Lower lobe of right lung (tissue), 2 donors: ENCODE results near the gene REEP6. TPM values are rescaled to one million over a fixed set of nuclear protein-coding genes. Genes with fewer than 3 reads are reported as not detected.

Experiments
- ATAC-seq, 2 donors: fragments of 200-7000 bp; cut with Tn5 transposase; one replicate each; pipeline ENCODE4 v1.9.1; 2020 to 2022; ENCODE audit warnings: mild to moderate bottlenecking in 2 of 2, moderate library complexity in 2 of 2
- DNase-seq: peaks from one replicate; pipeline ENCODE4 v3.0.0-alpha.2; 2020
- H3K27ac ChIP-seq: fragments of 200-600 bp; one replicate; pipeline ENCODE4 v1.8.0; 2022
- H3K27me3 ChIP-seq: fragments of 200-600 bp; one replicate; pipeline ENCODE4 v1.8.0; 2022; ENCODE audit warnings: low read depth
- H3K36me3 ChIP-seq: fragments of 200-600 bp; one replicate; pipeline ENCODE4 v1.8.0; 2022; ENCODE audit warnings: mild to moderate bottlenecking
- H3K4me1 ChIP-seq: fragments of 200-600 bp; one replicate; pipeline ENCODE4 v1.8.0; 2022
- H3K4me3 ChIP-seq: fragments of 200-600 bp; one replicate; pipeline ENCODE4 v1.8.0; 2022; ENCODE audit warnings: mild to moderate bottlenecking
- H3K9me3 ChIP-seq: fragments of 200-600 bp; one replicate; pipeline ENCODE4 v1.8.0; 2022
- CTCF ChIP-seq: fragments of 200-600 bp; IDR thresholded peaks from one replicate; pipeline ENCODE4 v1.8.0; 2022; ENCODE audit warnings: antibody characterized with exemption, mild to moderate bottlenecking
- intact Hi-C: fragments of 100-400 bp; cut with DNase I; formaldehyde crosslinking; loops from one replicate; pipeline ENCODE4 v1.11.0; 2022
- total RNA-seq: library from RNA; stranded (reverse); fragmentation: NEBNext Ultra II Directional; extraction: Animal tissue kit (Norgen Biotek cat#: 25700); gene quantifications from one replicate; pipeline ENCODE4 v1.2.1, GENCODE V29; 2021
- donor health status: DM: no; HTN: yes; CAD: no; lungs with severe emphysema.

The REEP6 gene
- total RNA-seq, 1 donor from 2014 or later, result 2.5 TPM

GRCh38 chr19:1455002-1455335 is 36.0 kb upstream of the REEP6 start:
- H3K4me3 ChIP-seq, result no peak overlapping the region
- intact Hi-C loops, result no loop called here
- no peak for TF ChIP-seq CTCF
- H3K4me1 ChIP-seq, result peaks cover 21% of the 10 kb centered on the region
- no peaks in the 10 kb centered on the region for H3K36me3 ChIP-seq
- H3K27ac ChIP-seq, result no peak overlapping the region
- DNase-seq, result no peak
- no peak for ATAC-seq
- peaks cover 85% of the 10 kb centered on the region for H3K27me3 ChIP-seq
- H3K9me3 ChIP-seq, result no peaks in the 10 kb centered on the region

- Histone ChIP-seq H3K27ac (no peak overlapping the region), H3K27me3 (peaks cover 79% of the 10 kb centered on the region), H3K9me3 (no peaks in the 10 kb centered on the region), H3K4me1 (peaks cover 21% of the 10 kb centered on the region), H3K36me3 (no peaks in the 10 kb centered on the region), H3K4me3 (no peak overlapping the region)
- ATAC-seq (peak; percentile 50 to 57), DNase-seq (no peak)
- no peak for TF ChIP-seq CTCF
- intact Hi-C loops, result no loop called here
Measured at GRCh38 chr19:1455336-1456120, 35.5 kb upstream of the REEP6 start.

- peak in 1 of 2 donors; percentile 1 for ATAC-seq
- Histone ChIP-seq H3K4me1 (peaks cover 21% of the 10 kb centered on the region), H3K4me3 (no peak overlapping the region), H3K27ac (no peak overlapping the region), H3K27me3 (peaks cover 72% of the 10 kb centered on the region), H3K36me3 (no peaks in the 10 kb centered on the region), H3K9me3 (no peaks in the 10 kb centered on the region)
- TF ChIP-seq CTCF, result no peak
- intact Hi-C loops, result no loop called here
- no peak for DNase-seq
Measured at GRCh38 chr19:1456121-1456900, 34.7 kb upstream of the REEP6 start.

DNA sequence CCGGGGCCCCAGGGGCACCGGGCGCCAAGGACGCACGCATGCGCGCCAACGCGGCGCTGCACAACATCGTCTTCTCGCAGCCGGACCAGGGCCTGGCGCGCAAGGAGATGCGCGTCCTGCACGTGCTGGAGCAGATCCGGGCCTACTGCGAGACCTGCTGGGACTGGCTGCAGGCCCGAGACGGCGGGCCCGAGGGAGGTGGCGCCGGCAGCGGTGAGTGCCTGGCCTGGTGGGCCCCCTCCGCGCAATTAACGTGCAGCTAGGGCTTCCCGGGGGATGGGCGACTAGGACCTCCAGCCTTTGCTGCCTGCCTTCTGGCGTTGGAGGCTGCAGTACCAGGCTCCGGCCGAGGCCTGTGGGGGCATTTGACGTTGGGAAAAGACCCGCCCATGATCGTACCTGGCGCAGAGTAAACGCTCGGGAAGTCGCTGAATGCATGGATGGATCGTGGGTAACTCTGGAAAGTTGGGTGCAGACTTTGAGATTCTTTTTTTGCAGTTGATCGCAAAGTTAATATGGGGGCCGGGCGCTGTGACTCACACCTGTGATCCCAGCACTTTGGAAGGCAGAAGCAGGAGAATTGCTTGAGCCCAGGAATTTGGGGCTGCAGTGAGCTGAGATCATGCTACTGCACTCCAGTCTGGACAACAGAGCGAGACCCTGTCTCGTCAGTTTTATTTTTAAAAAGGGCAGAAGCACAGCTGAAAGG is 33.8 kb upstream of the REEP6 start:
- H3K27ac ChIP-seq, result no peak overlapping the region
- no peak for DNase-seq
- H3K4me3 ChIP-seq, result no peak overlapping the region
- no peaks in the 10 kb centered on the region for H3K9me3 ChIP-seq
- TF ChIP-seq CTCF, result no peak
- no peak for ATAC-seq
- H3K4me1 ChIP-seq, result peaks cover 21% of the 10 kb centered on the region
- intact Hi-C loops, result no loop called here
- H3K36me3 ChIP-seq, result no peaks in the 10 kb centered on the region
- H3K27me3 ChIP-seq, result peaks cover 63% of the 10 kb centered on the region

DNA sequence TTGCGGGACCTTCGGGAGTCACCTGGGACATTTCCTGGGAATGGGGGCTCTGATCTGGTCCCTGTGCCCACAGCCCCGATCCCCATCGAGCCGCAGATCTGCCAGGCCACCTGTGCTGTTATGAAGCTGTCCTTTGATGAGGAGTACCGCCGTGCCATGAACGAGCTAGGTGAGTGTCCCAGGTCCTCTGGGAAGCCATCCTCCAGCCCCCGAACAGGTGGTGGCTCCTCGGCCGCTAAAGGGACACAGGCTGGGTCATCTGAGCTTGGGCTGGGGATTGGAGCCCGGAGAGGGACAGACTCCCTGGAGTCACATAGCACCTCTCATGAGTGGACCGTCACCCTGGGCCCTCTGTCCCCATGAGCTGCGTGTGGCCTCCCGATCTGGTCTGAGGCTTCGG is 33.1 kb upstream of the REEP6 start:
- Histone ChIP-seq H3K36me3 (no peaks in the 10 kb centered on the region), H3K27me3 (peaks cover 56% of the 10 kb centered on the region), H3K4me3 (no peak overlapping the region), H3K27ac (no peak overlapping the region), H3K4me1 (peaks cover 21% of the 10 kb centered on the region), H3K9me3 (no peaks in the 10 kb centered on the region)
- intact Hi-C loops, result no loop called here
- ATAC-seq, result no peak
- DNase-seq, result no peak
- TF ChIP-seq CTCF, result no peak
